T-helper 2 cell treated with Interferon-gamma antibody and Interleukin-4, amounts not matched to agents 100 ng/mL and 5 ng/mL, for 36 hours (primary cell): ENCODE data around the gene GPATCH4. TPM values are rescaled to one million over a fixed set of nuclear protein-coding genes. Genes with fewer than 3 reads are reported as not detected.
"Not testable (repeated sequence)": the region's sequence is repeated elsewhere in the genome, so short reads cannot be mapped to it uniquely, and the experiment has no call there.

Source experiments
- intact Hi-C: fragments of 100-400 bp; cut with micrococcal nuclease; formaldehyde crosslinking; loops from one replicate; pipeline ENCODE4 v1.15.1; 2023
- total RNA-seq: library from RNA; stranded (reverse); gene quantifications from 2 replicates; pipeline ENCODE4 v1.2.3, GENCODE V29; 2022

Gene GPATCH4
- total RNA-seq, 1 donor from 2014 or later = 53.5 TPM

- intact Hi-C loops = no loop called here
These were observed 28.7 kb upstream of the GPATCH4 start for GRCh38 chr1:156629823-156630449.

- intact Hi-C loops = loop anchor here (1.0 to 2.0 kb wide), 2 partner anchors 15 to 30 kb away; partner anchors contain the start of gene BCAN
These were observed 26.1 kb upstream of the GPATCH4 start for GRCh38 chr1:156627313-156627880.

- intact Hi-C loops = loop anchor here (2.0 kb wide), 1 partner anchor 17 kb away; the partner anchor contains the start of gene BCAN
These were observed 24.8 kb upstream of the GPATCH4 start for GRCh38 chr1:156626079-156626438.

- intact Hi-C loops = loop anchor here (1.0 to 2.0 kb wide), 2 partner anchors 17 to 53 kb away; partner anchors contain the start of gene BCAN
These were observed 24.3 kb upstream of the GPATCH4 start for GRCh38 chr1:156625436-156626078.

- intact Hi-C loops = loop anchor here (1.0 kb wide), 1 partner anchor 53 kb away; no protein-coding TSS in a partner anchor
These were observed 23.6 kb upstream of the GPATCH4 start for GRCh38 chr1:156624814-156625435.

GRCh38 chr1:156623946-156624813 is 22.9 kb upstream of the GPATCH4 start:
- intact Hi-C loops = no loop called here

- intact Hi-C loops = no loop called here
These were observed 21.5 kb upstream of the GPATCH4 start for GRCh38 chr1:156622581-156623297.

- intact Hi-C loops = no loop called here
These were observed 18.3 kb upstream of the GPATCH4 start for GRCh38 chr1:156619582-156619955.

GRCh38 chr1:156618853-156619581 is 17.7 kb upstream of the GPATCH4 start, which contains the start of gene HAPLN2:
Gene HAPLN2, plus strand, starts transcription at chr1:156619415. Its CDS starts 4,076 bp downstream, at chr1:156623491.
- intact Hi-C loops = no loop called here

- intact Hi-C loops = no loop called here
These were observed 15.2 kb upstream of the GPATCH4 start for GRCh38 chr1:156616463-156616862.

- intact Hi-C loops = no loop called here
These were observed 14.7 kb upstream of the GPATCH4 start for GRCh38 chr1:156615946-156616345.

GRCh38 chr1:156612666-156613065 is 11.4 kb upstream of the GPATCH4 start:
- intact Hi-C loops = no loop called here

- intact Hi-C loops = not testable (repeated sequence)
These were observed 8.8 kb upstream of the GPATCH4 start for GRCh38 chr1:156610072-156610471.

GRCh38 chr1:156608981-156609380 is 7.7 kb upstream of the GPATCH4 start:
- intact Hi-C loops = loop anchor here (1.0 kb wide), 4 partner anchors 25 to 224 kb away; no protein-coding TSS in a partner anchor

- intact Hi-C loops = loop anchor here (1.0 kb wide), 3 partner anchors 24 to 223 kb away; no protein-coding TSS in a partner anchor
These were observed 6.9 kb upstream of the GPATCH4 start for GRCh38 chr1:156608036-156608674.

- intact Hi-C loops = not testable (repeated sequence)
These were observed 6.1 kb upstream of the GPATCH4 start for GRCh38 chr1:156607344-156607743.

GRCh38 chr1:156602557-156602993 is 1.3 kb upstream of the GPATCH4 start:
- intact Hi-C loops = no loop called here

- intact Hi-C loops = loop anchor here (1.0 to 2.0 kb wide), 4 partner anchors 11 to 145 kb away; partner anchors contain the start of genes MEF2D and NAXE
These were observed 613 bp upstream of the GPATCH4 start for GRCh38 chr1:156601892-156602291.

GRCh38 chr1:156600733-156601121 is 552 bp downstream of the GPATCH4 start:
- intact Hi-C loops = loop anchor here (1.0 to 2.0 kb wide), 4 partner anchors 9 to 144 kb away; partner anchors contain the start of genes MEF2D and NAXE
